HL-60/S4 (cell line): ENCODE data around the gene ECE2.

Experiments used
- in situ Hi-C: fragments of 300-500 bp; cut with MboI; formaldehyde crosslinking; loops from 2 replicates; pipeline ENCODE4 v1.14.3; 2022; ENCODE audit warnings: low sequenced_read_pairs

ECE2 gene

DNA sequence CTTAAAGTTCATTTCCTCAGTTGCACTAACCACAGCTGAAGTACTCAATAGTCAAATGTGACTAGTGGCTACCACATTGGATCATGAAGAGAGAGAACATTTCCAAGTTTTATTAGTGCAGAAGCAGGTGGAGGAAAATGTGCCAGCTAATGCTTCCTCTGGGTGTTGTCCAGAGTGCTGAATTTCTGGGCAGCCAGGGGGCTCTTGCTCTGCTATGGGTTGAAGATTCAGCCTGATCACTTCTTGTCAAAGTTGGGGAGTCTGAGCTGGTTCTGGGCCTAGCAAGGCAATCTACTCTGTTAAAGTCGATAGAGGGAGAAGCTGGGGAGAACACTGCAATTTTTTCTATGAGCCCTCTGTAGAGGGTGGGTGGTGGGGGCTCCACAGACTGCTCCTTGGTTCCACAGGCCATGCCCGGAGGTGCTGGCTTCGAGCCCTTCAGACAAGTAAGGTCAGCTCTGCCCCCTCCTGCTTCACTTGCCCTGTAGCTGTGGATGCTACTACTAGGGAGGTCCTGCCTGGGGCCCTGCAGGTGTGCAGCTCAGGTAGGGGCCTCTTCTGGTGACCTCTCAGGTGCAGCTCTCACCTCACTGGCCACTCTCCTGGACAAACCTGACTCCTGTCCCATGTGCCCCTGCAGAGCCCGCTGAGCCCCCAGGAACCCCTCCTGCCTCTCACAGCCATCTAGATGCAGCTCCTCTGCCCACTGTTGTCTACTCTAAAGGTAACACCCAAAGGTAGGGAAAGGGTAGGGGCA is 35.3 kb upstream of the ECE2 start:
- in situ Hi-C loops = no loop called here

DNA sequence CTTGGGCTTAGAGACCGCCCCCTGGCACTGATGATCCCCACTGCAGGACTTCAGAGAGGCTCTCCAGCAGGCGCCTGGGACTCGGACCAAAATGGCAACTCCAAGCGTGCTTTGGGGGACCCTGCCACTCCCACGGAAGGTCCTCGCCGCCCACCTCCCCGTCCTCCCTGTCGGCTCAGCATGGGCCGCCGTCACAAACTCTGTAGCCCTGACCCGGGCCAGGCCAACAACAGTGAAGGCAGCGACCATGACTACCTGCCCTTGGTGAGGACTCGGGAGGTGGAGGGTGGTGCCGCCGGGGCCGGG is 34.7 kb upstream of the ECE2 start:
- in situ Hi-C loops = no loop called here

DNA sequence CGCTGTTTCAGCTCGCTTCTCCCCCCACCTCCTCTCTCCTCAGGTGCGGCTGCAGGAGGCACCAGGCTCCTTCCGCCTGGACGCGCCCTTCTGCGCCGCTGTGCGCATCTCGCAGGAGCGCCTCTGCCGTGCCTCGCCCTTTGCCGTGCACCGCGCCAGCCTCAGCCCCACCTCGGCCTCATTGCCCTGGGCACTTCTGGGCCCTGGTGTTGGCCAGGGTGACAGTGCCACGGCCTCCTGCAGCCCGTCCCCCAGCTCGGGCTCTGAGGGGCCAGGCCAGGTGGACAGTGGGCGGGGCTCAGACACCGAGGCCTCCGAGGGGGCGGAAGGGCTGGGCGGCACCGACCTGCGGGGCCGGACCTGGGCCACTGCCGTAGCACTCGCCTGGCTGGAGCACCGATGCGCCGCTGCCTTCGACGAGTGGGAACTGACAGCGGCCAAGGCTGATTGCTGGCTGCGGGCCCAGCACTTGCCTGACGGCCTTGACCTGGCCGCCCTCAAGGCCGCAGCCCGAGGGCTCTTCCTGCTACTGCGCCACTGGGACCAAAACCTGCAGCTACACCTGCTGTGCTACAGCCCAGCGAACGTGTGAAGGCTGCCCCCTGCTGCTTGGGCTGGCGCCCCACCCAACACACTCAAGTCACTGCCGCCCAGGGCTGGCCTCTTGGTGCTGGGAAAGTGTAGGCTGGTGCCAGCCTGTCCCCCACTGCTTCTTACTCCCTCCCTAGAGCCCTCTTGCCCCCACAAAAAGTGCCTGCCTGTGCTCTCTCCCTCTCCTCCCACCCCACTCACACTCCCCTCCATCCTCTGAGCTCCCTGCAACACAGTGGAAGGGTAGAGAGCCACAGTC is 34.1 kb upstream of the ECE2 start:
- in situ Hi-C loops = no loop called here

DNA sequence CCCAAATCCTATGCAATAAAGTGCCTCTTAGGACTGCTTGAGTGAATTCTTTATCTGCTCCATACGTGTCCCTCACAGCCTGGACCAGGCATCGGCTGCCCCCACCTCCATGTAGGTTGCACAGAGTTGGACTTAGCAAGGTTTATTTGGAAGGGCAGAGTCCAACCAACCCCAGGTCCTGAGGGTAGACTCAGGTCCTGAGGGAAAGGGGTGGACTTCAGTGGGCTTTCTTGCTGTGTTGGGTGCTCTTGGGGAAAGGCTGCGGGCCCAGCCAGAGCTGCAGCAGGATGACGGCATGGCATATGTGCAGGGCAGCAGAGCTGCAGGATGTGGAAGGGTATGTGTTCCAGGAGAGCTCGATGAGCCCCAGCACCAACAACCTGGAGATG is 33.5 kb upstream of the ECE2 start:
- in situ Hi-C loops = no loop called here

DNA sequence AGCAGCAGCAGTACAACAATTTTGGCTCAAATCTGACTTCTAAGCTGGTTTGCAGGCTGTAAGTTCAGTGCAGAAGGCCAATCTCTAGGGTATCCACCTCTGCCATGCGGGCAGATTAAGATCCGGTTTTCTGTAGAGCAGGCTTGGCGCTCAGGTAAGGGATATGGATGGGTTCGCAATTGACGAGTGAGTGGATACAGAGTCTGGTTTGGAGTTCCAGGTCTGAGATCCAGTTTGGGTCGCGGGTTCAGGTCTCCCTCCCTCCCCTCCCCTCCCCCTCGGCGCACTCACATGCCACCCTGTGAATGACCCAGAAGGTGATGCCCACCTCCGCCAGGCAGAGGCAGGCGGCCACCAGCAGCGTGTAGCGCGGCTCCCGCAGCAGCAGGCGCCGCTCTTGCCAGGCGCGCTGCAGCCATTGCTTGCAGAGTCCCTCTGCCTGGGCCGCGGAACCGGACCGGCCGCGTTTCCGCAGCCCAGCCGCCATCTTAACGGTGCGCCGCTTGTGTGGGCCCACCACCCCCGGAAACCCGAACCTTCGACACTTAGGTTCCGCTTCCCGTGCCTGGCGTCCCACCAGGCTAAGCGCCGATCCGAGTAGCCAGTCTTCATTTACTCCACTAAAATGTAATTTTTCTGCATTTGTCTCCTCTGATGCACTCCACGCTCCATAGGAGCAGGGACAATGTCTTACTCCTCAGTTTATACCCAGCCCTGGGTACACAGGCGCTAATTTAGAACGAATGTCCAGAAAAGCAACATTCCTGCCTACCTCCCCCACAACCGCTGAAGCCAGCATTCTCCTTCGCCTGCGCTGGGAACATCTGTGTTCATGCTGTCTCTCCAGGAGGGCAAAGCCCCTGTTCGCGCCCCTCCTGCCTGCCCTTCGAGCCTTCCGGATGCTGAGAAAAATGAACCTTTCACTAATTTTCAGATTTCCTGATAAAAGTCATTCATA is 27.1 kb upstream of the ECE2 start, which contains the start of gene ALG3:
Gene ALG3 (minus strand): TSS at position 509 of the 958 bp plus-strand sequence. CDS start 22 bp downstream, at position 487.
- in situ Hi-C loops = no loop called here

DNA sequence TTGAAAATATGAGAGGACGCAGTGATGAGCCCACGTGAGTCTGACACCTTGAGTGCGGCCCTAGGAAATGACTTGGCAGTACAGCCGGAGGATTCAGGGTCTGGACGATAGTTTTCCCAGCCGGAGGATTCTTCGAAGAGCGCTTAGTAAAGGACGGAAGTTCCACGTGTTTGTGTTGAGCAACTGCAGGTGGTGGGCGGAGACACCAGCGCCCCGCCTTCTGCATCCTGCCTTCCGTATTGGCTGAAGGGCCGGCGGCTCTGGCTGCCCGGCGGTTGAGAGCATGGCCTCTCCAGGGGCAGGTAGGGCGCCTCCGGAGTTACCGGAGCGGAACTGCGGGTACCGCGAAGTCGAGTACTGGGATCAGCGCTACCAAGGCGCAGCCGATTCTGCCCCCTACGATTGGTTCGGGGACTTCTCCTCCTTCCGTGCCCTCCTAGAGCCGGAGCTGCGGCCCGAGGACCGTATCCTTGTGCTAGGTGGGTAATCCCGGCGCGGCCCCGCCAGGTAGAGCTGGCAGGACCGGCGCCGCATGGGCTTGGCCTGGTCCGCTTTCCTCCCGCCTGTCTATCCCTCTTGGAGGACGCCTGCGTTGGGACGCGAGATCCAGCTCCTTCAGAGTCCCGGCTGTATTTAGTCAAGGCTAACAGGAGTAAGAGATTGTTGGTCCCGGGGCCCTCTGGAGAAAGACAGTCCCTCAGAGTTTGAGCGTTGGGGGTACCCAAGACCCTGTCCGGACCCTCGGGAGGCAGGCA is 26.2 kb upstream of the ECE2 start, which contains the start of gene EEF1AKMT4:
Gene EEF1AKMT4 (plus strand): TSS at position 261 of the 755 bp plus-strand sequence. CDS start 23 bp downstream, at position 284.
- in situ Hi-C loops = no loop called here

DNA sequence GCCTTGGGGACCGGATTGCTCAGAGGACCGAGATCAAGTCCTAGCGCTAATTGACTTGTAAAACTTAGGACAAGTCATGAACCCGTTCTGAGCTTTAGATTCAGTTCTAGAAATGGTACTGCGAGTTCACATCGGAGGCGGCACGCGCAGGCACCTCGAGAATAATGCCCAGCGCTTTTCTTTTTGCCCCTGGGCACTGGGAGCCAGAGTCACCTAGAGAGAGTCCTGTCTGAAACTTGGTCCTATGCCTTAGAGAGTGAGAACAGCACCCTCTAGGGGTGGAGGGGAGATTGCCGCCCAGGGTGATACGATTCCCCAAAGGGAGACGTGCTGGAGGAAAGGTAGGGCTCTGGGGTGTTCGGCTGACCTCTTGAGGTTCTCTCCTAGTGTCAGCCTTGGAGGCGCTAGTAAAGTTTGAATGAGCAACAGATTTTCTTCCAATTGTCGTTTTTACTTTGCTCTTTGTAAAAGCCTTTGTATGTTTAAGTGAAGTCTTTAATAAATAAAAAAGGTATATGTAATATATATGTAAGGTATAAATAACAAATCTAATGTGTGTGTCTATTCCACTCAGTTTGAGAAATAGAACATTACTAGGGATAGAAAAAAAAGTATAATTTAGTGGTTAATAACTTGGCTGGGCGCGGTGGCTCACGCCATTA is 25.5 kb upstream of the ECE2 start:
- in situ Hi-C loops = no loop called here

DNA sequence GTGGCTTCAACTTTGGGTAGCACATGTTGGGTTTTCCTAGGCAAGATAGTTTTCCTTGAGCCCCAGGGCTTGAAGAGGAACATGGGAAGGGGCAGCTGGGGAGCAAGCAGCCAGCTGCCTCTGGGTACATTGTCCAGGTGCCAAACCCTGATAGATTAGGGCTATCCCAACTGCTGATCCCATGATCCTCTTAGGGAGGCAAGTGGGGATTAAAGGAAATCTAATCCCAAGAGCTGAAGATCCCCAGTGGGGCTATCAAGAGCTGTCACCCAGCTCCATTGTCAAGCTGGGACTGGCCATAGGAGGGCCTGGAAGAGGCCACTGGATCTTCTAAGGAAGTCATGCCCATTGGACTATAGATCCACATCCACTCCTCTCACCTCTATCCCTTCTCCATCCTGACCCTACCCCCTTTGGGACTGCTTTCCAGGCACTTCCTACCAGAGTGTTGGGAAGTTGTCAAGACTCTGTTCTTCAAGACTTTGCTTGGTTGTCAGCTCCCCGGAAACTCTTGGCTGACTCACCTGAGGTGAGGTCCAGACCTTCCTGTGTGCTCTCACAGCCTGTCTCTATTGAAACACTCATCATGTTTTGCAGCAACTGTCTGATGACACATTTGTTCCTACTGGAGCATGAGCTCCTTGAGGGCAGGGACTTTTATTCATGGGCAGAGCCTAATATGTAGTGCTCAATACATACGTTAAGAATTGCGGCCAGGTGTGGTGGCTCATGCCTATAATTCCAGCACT is 20.4 kb upstream of the ECE2 start:
- in situ Hi-C loops = no loop called here

DNA sequence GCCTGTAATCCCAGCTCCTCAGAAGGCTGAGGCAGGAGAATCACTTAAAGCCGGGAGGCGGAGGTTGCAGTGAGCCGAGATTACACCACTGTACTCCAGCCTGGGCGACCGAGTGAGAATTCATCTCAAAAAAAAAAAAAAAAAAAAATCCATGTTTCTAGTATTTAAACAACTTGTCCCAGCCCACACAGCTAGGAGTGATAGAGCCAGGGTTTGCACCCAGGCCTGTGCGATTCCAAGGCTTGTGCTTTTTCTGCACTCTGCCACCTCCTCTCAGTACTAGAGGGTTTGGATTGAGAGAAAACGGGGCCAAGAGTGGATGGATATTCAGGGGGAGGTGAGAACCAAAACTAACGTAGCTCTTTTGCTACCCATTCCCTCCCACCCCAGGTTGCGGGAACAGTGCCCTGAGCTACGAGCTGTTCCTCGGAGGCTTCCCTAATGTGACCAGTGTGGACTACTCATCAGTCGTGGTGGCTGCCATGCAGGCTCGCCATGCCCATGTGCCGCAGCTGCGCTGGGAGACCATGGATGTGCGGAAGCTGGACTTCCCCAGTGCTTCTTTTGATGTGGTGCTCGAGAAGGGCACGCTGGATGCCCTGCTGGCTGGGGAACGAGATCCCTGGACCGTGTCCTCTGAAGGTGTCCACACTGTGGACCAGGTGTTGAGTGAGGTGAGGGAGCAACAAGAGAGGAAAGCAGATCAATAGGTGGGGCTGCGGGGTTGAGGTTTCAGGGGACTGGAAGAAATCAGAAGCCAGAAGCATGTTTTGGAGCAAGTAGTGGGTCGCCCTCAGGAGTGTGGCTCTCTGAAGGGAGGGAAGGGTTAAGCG is 18.5 kb upstream of the ECE2 start:
- in situ Hi-C loops = no loop called here

DNA sequence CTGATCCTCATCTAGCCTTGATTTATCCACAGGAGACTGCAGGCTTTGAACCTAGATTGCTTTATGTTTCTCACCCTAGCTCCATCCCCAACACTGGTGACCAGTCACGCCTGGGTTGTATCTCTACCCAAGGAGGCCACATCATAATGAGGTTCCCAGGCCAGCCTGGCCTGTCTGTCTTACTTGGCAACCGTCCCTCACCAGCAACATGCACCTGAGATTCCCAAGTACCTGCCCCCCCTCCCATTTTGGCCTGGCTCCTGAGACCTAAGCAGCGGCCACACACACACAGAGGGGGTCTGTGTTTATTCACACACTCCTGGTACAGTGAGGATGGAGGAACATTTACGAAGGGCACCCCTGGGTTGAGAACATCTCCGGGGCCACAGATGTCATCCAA is 16.9 kb upstream of the ECE2 start:
- in situ Hi-C loops = no loop called here

DNA sequence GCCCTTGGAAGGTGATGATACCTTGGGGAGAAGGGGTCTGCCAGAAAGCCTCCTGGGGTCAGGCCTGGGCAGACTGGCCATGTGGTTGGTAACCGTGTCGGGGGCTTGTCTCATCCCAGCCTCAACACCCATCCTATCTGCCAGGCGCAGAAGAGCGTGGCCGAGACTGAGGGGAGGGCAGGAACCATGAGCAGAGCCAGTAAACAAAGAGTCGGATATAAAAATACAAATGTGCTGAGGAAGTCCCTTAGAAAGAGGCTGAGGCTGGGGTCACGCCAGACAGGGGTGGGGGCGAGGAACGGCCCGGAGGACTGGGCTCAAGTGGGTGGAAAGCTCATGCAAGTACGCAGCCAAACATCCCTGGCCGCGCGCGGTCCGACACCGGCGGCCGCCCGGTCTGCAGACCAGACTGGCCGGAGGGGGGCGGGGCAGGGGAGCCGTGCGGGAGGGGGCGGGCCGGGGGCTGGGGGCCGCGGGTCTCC is 16.4 kb upstream of the ECE2 start:
- in situ Hi-C loops = no loop called here

DNA sequence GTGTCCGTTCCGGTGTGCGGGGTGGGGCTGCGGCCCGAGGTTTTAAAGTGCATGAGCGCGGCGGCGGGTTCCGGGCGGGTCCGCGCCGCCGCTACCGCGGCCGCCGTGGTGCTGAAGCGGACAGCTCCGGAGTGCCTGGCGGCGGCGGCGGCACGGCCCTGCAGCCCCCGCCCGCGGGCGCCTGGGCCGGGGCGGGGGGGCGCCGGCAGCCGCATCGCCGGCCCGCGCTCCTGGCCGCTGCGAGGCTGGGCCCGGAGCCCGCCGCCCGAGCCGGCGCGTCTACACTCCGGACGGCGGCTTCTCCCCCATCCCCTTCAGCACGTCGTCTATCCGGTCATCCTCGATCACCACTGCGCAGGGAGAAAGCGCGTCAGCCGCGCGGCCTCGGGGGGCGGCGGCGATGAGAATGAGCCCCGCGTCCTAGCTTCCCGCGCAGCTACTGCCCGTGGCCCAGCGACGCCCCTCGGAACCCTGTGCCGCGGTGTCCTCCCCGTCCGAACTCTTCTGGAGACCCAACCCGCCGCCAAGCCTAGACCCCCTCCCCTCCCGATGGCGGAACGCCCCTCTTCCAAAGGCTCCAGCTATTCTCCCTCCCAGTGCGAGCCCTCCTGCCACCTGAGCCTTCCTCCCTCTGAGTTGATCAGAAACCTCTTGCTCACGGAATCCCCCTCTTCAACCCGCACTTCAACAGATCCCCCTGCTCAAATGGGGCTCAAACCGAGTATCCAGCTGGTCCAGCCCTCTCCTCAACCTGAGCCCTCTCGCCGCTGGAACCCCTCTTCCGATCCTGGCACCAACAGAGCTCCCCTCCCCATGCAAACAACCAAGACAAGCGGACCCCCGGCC is 15.7 kb upstream of the ECE2 start:
- in situ Hi-C loops = no loop called here

DNA sequence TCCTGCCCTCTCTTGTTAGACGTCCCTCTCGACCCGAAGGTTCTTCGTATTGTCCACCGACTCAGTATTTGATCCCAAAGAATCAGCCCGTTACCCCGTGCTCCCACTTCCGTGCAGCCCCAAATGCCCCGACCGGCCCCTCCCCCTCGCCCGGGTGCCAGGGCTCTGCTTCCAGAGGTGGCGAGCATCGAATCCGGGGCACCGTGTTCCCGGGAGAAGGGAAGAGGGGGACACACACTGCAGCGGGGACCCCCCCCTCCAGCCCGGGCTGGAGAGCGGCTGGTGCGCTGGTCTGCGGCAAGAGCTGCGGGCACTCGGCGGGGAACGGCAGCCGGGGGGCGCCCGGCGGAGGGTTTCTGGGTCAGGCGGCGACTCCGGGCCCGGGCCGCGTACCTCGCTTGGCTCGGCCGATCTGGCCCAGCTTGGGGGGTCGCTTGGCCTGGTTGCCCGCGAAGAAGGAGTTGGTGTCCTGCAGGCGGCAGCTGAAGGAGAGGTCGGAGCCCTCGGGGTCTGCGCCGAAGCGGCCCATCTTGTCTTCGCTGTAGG is 15.0 kb upstream of the ECE2 start:
- in situ Hi-C loops = no loop called here

DNA sequence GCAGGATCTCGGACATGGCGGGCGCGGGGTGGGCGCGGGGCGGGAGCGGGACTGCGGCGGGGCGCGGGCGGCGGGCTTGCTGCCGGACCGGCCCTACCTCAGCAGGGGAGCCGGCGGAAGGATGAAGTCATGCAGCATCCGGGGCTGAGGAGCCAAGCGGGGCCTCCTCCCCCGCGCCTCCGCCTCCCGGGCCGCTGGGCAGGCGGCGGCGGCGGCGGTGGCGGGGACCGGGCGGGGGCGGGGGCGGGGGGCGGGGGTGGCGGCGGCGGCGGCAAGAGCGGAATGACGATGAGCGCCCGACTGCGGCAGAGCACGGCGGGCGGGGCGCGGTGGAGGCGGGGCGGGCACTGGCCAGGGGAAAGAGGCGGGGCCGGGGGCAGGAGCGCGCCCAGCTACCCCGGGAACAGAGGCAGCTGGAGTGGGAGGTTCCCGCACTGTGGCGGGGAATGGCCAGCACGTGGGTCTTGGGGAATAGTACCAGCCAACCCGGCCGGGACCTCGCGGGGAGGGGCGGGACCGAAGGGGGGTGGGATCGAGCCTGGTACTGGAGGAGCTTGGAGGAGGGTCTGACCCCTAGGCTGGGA is 14.5 kb upstream of the ECE2 start, which contains the start of gene CAMK2N2:
Gene CAMK2N2 (minus strand): TSS at position 284 of the 584 bp plus-strand sequence. CDS start 268 bp downstream, at position 16.
- in situ Hi-C loops = no loop called here

DNA sequence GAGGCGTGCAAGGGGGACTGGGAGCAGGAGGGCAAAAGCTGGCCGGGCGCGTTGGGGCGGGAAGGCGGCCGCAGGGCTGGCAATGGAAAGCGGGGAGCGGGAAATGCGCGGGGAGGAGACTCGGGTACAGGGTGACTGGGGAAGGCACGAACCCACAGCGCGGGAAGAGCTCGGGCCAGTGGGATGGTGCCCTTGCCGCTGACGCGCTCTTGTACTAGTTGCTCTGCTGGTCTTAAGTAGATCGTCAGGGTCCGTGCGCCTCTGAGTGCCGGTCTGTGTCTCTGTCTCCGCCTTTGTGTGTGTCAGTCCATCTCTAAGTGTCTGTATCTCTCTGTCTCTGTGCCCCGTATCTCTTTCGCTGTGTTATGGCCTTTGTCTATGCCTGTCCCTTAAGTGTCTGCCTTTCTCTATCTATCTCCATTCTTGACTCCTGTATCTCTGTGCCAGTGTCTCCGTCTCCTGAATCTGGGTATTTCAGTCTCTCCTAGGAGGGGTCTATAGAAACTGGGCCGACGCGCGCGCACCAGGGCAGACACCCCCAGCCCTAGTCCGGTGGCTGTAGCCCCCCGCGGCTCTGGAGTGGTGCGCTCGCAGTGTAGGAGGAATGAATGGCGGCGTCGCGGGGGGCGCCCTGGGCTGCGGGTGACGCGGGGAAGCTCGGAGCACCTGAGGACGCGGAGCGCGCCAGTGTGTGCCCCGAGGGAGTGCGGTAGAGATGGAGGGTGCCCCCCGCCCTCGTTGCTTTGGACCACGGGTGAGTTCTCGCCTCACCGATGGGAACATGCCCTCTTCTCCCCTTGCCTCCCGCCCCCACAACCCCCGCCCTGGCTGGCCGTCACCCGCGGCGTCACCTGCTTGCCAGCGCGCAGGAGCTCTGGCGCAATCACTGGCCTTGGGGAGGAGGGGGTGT is 13.7 kb upstream of the ECE2 start:
- in situ Hi-C loops = no loop called here
